Left ventricle myocardium inferior (tissue), 1 donor: ENCODE results near the gene CTBP2. TPM values are rescaled to one million over a fixed set of nuclear protein-coding genes. Genes with fewer than 3 reads are reported as not detected.

ENCODE experiments used
- DNase-seq: peaks from one replicate; pipeline ENCODE4 v3.0.0-alpha.2; 2020
- H3K27ac ChIP-seq: fragments of 200-600 bp; replicated peaks from 2 replicates; pipeline ENCODE4 v1.8.0; 2021
- H3K27me3 ChIP-seq: fragments of 200-600 bp; 2 replicates; pipeline ENCODE4 v1.8.0; 2021; ENCODE audit warnings: low read depth
- H3K36me3 ChIP-seq: fragments of 200-600 bp; 2 replicates; pipeline ENCODE4 v1.8.0; 2021
- H3K4me1 ChIP-seq: fragments of 200-600 bp; 2 replicates; pipeline ENCODE4 v1.8.0; 2021
- H3K4me3 ChIP-seq: fragments of 200-600 bp; 2 replicates; pipeline ENCODE4 v1.8.0; 2021; ENCODE audit warnings: mild to moderate bottlenecking, moderate library complexity
- H3K9me3 ChIP-seq: fragments of 200-600 bp; replicated peaks from 2 replicates; pipeline ENCODE4 v1.8.0; 2021
- intact Hi-C: fragments of 100-400 bp; cut with micrococcal nuclease; formaldehyde crosslinking; loops from one replicate; pipeline ENCODE4 v1.11.0; 2022
- total RNA-seq: library from RNA; stranded (reverse); fragmentation: NEBNext Ultra II Directional; extraction: Animal tissue kit (Norgen Biotek cat#: 25700); gene quantifications from one replicate; pipeline ENCODE4 v1.2.1, GENCODE V29; 2021
- TF ChIP-seq, protein P1 (sequence below): fragments of 200-600 bp; IDR thresholded peaks from 2 replicates; pipeline ENCODE4 v1.8.0; 2021; ENCODE audit warnings: antibody characterized with exemption, mild to moderate bottlenecking, borderline replicate concordance
- donor health status: DM: no; HTN: yes; CAD: no; lungs with severe emphysema.

CTBP2 gene
- total RNA-seq, 1 donor from 2014 or later: 29.1 TPM

GRCh38 chr10:125124115-125124487 lies 36.3 kb downstream of the CTBP2 start:
- H3K4me3 ChIP-seq: peak overlapping the region; percentile 32
- H3K4me1 ChIP-seq: peaks cover 100% of the 10 kb centered on the region
- peaks cover 3% of the 10 kb centered on the region for H3K36me3 ChIP-seq
- intact Hi-C loops: no loop called here
- no peak for DNase-seq
- H3K9me3 ChIP-seq: no peaks in the 10 kb centered on the region
- no peaks in the 10 kb centered on the region for H3K27me3 ChIP-seq
- TF ChIP-seq, protein P1, sequence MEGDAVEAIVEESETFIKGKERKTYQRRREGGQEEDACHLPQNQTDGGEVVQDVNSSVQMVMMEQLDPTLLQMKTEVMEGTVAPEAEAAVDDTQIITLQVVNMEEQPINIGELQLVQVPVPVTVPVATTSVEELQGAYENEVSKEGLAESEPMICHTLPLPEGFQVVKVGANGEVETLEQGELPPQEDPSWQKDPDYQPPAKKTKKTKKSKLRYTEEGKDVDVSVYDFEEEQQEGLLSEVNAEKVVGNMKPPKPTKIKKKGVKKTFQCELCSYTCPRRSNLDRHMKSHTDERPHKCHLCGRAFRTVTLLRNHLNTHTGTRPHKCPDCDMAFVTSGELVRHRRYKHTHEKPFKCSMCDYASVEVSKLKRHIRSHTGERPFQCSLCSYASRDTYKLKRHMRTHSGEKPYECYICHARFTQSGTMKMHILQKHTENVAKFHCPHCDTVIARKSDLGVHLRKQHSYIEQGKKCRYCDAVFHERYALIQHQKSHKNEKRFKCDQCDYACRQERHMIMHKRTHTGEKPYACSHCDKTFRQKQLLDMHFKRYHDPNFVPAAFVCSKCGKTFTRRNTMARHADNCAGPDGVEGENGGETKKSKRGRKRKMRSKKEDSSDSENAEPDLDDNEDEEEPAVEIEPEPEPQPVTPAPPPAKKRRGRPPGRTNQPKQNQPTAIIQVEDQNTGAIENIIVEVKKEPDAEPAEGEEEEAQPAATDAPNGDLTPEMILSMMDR: no peak
- peak overlapping the region; percentile 90 for H3K27ac ChIP-seq

DNA sequence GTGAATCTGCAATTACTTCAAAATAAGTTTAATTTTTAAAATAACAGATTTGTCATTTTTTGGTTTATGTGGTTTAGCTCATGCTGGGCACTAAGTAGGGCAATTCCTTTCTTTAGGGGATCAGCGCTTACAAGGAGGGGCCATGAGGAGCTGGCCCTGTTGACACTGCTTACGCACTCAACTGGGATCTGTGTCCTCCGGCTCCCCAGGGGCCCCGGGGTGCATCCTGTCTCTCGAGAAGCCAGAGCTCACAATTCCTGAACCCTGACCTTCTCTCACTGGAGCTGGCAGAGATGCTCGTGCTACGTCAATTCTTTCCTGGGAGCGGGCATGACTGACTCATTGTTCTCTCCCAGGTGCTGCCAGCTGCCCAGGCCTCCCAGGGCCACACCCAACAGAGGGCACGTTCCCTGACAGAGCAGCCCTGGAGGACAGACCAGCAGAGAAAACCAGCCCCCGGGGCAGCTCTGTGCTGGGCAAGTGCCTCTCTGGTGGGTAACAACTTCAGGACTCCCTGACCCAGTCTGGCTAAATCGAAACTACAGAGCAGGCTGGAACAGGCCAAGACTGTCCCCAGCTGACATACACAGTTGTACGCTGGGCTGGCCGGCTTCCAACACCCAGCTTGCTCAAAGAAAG lies 36.8 kb downstream of the CTBP2 start:
- intact Hi-C loops: no loop called here
- H3K4me1 ChIP-seq: peaks cover 100% of the 10 kb centered on the region
- TF ChIP-seq, protein P1: no peak
- H3K27ac ChIP-seq: peak overlapping the region; percentile 90
- H3K4me3 ChIP-seq: peak overlapping the region; percentile 32
- H3K9me3 ChIP-seq: no peaks in the 10 kb centered on the region
- DNase-seq: peak; percentile 89
- H3K27me3 ChIP-seq: no peaks in the 10 kb centered on the region
- peaks cover 3% of the 10 kb centered on the region for H3K36me3 ChIP-seq

- Histone ChIP-seq H3K9me3 (no peaks in the 10 kb centered on the region), H3K36me3 (no peaks in the 10 kb centered on the region), H3K4me1 (peaks cover 100% of the 10 kb centered on the region), H3K27ac (peak overlapping the region; percentile 90), H3K27me3 (no peaks in the 10 kb centered on the region), H3K4me3 (no peak overlapping the region)
- intact Hi-C loops: no loop called here
- DNase-seq: no peak
- TF ChIP-seq, protein P1: no peak
These were observed 37.8 kb downstream of the CTBP2 start for GRCh38 chr10:125122566-125122965.

GRCh38 chr10:125121003-125121402 lies 39.4 kb downstream of the CTBP2 start:
- DNase-seq: no peak
- Histone ChIP-seq H3K36me3 (no peaks in the 10 kb centered on the region), H3K4me1 (peaks cover 100% of the 10 kb centered on the region), H3K9me3 (no peaks in the 10 kb centered on the region), H3K27me3 (no peaks in the 10 kb centered on the region), H3K4me3 (no peak overlapping the region), H3K27ac (peak overlapping the region; percentile 16)
- intact Hi-C loops: no loop called here
- TF ChIP-seq, protein P1: no peak

GRCh38 chr10:125120053-125120710 lies 40.2 kb downstream of the CTBP2 start:
- no peak overlapping the region for H3K4me3 ChIP-seq
- H3K27me3 ChIP-seq: no peaks in the 10 kb centered on the region
- no peaks in the 10 kb centered on the region for H3K9me3 ChIP-seq
- peaks cover 100% of the 10 kb centered on the region for H3K4me1 ChIP-seq
- H3K27ac ChIP-seq: peak overlapping the region; percentile 16
- no peaks in the 10 kb centered on the region for H3K36me3 ChIP-seq
- no peak for DNase-seq
- TF ChIP-seq, protein P1: no peak
- intact Hi-C loops: no loop called here
